KMS-11 (cell line): ENCODE data around the gene SLC9A9.

Experiments
- H2AFZ ChIP-seq: fragments of 200-600 bp; sonication (generic); 2 replicates; pipeline ENCODE4 v1.6.1; 2016; ENCODE audit warnings: antibody characterized with exemption, mixed run types, low read depth
- H3K27ac ChIP-seq: fragments of 200-600 bp; sonication (generic); 2 replicates; pipeline ENCODE4 v1.6.1; 2016; ENCODE audit warnings: mild to moderate bottlenecking, mixed run types
- H3K27me3 ChIP-seq: fragments of 200-600 bp; sonication (generic); 2 replicates; pipeline ENCODE4 v1.6.1; 2017; ENCODE audit warnings: mild to moderate bottlenecking, low read depth, mixed run types, moderate library complexity; ENCODE audit not compliant: insufficient read depth
- H3K36me3 ChIP-seq: fragments of 200-600 bp; sonication (generic); 2 replicates; pipeline ENCODE4 v1.6.1; 2017; ENCODE audit warnings: mild to moderate bottlenecking, mixed run types; ENCODE audit not compliant: insufficient read depth
- H3K4me1 ChIP-seq: fragments of 200-600 bp; sonication (generic); 2 replicates; pipeline ENCODE4 v1.6.1; 2016; ENCODE audit warnings: mild to moderate bottlenecking, low read depth, mixed run types; ENCODE audit not compliant: poor library complexity, severe bottlenecking
- H3K4me2 ChIP-seq: fragments of 200-600 bp; sonication (generic); 2 replicates; pipeline ENCODE4 v1.7.0; 2016; ENCODE audit warnings: mild to moderate bottlenecking, mixed run types
- H3K4me3 ChIP-seq: fragments of 200-600 bp; sonication (generic); IDR thresholded peaks from 2 replicates; pipeline ENCODE4 v1.6.1; 2017; ENCODE audit warnings: low read depth, low read length, mixed read lengths; ENCODE audit not compliant: insufficient read depth
- H3K79me2 ChIP-seq: fragments of 200-600 bp; sonication (generic); 2 replicates; pipeline ENCODE4 v1.6.1; 2016; ENCODE audit warnings: low read depth, mixed run types; ENCODE audit not compliant: insufficient read depth
- H3K9ac ChIP-seq: fragments of 200-600 bp; sonication (generic); 2 replicates; pipeline ENCODE4 v1.6.1; 2016; ENCODE audit warnings: mild to moderate bottlenecking, mixed run types
- H4K20me1 ChIP-seq: fragments of 200-600 bp; sonication (generic); 2 replicates; pipeline ENCODE4 v1.6.1; 2016; ENCODE audit warnings: mild to moderate bottlenecking, mixed run types; ENCODE audit not compliant: insufficient read depth
- TF ChIP-seq, protein P1 (sequence below): fragments of 200-600 bp; sonication (generic); conservative IDR thresholded peaks from 2 replicates; pipeline ENCODE4 v1.6.1; 2017; ENCODE audit warnings: low read depth, mild to moderate bottlenecking, antibody characterized with exemption, low read length, moderate library complexity, mixed read lengths

The SLC9A9 gene

DNA sequence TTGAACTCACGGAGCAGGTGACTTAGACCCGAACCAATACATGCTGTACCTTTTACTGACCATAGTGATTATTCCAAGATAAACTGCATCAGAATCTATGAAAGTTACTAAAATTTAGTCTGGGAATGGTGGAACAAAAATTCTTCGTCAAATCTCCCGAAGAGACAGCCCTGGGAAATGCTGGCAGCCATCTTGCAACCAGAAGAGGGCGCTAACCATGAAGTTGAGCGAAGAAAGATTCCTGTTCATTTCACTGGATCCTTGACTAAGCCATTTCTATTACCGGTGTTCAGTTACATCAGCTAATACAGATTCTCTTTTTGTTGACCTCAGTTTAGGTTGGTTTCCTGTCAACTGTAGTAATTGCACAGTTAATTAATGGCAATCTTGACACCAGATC lies 199.6 kb downstream of the SLC9A9 start:
- no peaks in the 10 kb centered on the region for H3K79me2 ChIP-seq
- H4K20me1 ChIP-seq: no peaks in the 10 kb centered on the region
- no peak overlapping the region for H3K27ac ChIP-seq
- peaks cover 6% of the 10 kb centered on the region for H3K4me1 ChIP-seq
- no peak overlapping the region for H2AFZ ChIP-seq
- H3K9ac ChIP-seq: no peak overlapping the region
- H3K4me2 ChIP-seq: no peak overlapping the region
- H3K36me3 ChIP-seq: no peaks in the 10 kb centered on the region
- no peaks in the 10 kb centered on the region for H3K27me3 ChIP-seq
- no peak overlapping the region for H3K4me3 ChIP-seq
- TF ChIP-seq, protein P1, sequence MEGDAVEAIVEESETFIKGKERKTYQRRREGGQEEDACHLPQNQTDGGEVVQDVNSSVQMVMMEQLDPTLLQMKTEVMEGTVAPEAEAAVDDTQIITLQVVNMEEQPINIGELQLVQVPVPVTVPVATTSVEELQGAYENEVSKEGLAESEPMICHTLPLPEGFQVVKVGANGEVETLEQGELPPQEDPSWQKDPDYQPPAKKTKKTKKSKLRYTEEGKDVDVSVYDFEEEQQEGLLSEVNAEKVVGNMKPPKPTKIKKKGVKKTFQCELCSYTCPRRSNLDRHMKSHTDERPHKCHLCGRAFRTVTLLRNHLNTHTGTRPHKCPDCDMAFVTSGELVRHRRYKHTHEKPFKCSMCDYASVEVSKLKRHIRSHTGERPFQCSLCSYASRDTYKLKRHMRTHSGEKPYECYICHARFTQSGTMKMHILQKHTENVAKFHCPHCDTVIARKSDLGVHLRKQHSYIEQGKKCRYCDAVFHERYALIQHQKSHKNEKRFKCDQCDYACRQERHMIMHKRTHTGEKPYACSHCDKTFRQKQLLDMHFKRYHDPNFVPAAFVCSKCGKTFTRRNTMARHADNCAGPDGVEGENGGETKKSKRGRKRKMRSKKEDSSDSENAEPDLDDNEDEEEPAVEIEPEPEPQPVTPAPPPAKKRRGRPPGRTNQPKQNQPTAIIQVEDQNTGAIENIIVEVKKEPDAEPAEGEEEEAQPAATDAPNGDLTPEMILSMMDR: peak; percentile 60

DNA sequence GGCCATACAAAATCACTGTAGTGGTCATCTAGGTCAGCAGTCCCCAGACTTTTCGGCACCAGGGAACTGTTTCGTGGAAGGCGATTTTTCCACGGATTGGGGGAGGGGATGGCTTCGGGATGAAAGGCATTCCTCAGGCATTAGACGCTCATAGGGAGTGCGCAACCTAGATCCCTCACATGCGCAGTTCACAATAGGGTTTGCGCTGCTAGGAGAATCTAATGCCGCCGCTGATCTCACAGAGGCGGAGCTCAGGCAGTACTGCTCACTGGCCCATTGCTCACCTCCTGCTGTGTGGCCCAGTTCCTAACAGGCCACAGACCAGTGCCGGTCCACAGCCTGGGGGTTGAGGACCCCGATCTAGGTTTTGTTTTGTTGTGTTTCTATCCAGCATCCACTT lies 200.1 kb downstream of the SLC9A9 start:
- H3K79me2 ChIP-seq: no peaks in the 10 kb centered on the region
- H4K20me1 ChIP-seq: no peaks in the 10 kb centered on the region
- TF ChIP-seq, protein P1: no peak
- H3K4me2 ChIP-seq: no peak overlapping the region
- H3K4me1 ChIP-seq: peaks cover 6% of the 10 kb centered on the region
- H3K27ac ChIP-seq: no peak overlapping the region
- H3K36me3 ChIP-seq: no peaks in the 10 kb centered on the region
- H2AFZ ChIP-seq: no peak overlapping the region
- no peak overlapping the region for H3K9ac ChIP-seq
- H3K4me3 ChIP-seq: no peak overlapping the region
- H3K27me3 ChIP-seq: no peaks in the 10 kb centered on the region

DNA sequence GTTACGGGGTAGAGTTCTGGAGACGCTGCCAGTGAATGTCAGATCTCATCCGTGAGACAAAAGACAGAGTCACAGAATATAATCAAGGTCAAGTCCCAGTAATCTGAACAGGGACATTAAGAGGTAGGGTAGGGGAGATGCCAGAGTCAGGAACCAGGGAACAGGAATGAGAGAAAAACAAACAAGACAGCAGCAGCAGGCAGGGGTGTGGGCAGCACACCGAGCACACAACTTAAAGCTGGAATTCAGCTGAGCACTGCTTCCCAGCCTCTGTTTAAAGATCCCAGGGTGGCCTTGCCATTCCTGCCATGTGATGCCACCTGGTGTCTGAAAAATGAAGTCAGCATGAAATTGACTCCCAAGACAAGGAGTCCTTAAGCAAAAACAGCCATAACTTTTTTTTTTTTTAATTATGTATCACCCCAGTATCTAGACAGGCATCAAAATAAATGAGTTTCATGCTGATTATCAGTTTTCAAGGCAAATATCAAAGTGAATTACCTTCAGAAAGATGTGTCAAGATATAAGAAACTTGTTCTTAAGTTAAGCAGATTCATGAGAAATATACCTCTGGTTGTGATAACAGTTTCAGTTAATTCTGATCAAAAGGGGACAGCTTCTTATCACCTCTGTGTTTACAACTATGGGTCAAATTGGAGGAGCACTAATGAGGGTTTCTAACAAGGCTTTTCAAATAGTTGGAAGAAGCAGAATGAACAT lies 203.7 kb downstream of the SLC9A9 start:
- TF ChIP-seq, protein P1: peak; percentile 81
- H3K79me2 ChIP-seq: no peaks in the 10 kb centered on the region
- H3K9ac ChIP-seq: no peak overlapping the region
- H3K27ac ChIP-seq: no peak overlapping the region
- no peaks in the 10 kb centered on the region for H3K27me3 ChIP-seq
- H4K20me1 ChIP-seq: no peaks in the 10 kb centered on the region
- no peak overlapping the region for H3K4me2 ChIP-seq
- H3K36me3 ChIP-seq: no peaks in the 10 kb centered on the region
- H3K4me1 ChIP-seq: peaks cover 6% of the 10 kb centered on the region
- no peak overlapping the region for H2AFZ ChIP-seq
- H3K4me3 ChIP-seq: no peak overlapping the region

DNA sequence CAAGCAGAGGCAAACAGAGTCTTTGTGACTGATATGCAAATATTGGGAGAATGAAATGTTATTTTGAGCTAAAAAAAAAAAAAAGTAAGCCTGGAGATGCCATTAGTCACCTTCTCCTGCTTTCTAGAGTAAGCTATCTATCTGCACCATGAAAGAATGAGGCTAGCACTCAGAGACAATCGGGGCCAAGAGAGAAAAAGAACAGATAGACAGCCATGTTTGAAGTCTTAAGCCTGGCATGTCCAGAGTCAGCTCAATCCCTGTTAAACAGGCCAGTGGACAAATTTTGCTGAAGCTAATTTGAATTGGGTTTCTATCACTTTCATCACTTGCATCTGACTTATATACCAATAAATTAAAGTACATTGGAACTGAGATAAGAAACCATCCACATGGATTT lies 204.4 kb downstream of the SLC9A9 start:
- Histone ChIP-seq H2AFZ (no peak overlapping the region), H3K9ac (no peak overlapping the region), H3K27ac (no peak overlapping the region), H3K4me1 (peaks cover 6% of the 10 kb centered on the region), H3K4me3 (no peak overlapping the region), H3K79me2 (no peaks in the 10 kb centered on the region), H4K20me1 (no peaks in the 10 kb centered on the region), H3K27me3 (no peaks in the 10 kb centered on the region), H3K4me2 (no peak overlapping the region), H3K36me3 (no peaks in the 10 kb centered on the region)
- TF ChIP-seq, protein P1: no peak
